Stimulated activated CD8-positive, alpha-beta memory T cell treated with anti-CD3 and anti-CD28 coated beads, Interleukin-7, amount 100 ng/mL, for 48 hours (primary cell): Measurements from ENCODE around the gene PRR20G.

Experiments used
- DNase-seq, 2 donors: peaks; one replicate each; pipeline ENCODE4 v3.0.0-alpha.2; 2020; ENCODE audit warnings: low read depth in 1 of 2; ENCODE audit errors: extremely low read depth in 1 of 2

PRR20G gene

DNA sequence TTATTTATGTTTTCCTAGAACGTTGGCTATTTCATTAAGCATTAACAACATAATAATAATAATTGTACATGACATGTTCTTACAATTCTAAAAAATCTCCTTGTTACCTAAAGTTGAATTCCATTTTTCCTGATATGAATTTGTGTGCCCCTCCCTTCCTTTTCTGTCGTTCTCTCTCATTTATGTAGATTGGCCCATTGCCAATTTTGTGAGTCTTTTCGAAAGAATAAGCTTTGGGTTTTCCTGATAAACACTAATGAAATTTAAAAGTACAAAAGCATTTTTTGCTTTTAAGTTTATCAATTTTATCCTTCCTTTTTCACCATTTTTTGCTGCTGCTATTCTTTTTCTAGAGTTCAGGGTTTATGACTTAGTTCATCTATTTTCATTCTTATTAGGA, 50.0 kb downstream of the PRR20G start:
- no peak for DNase-seq

DNA sequence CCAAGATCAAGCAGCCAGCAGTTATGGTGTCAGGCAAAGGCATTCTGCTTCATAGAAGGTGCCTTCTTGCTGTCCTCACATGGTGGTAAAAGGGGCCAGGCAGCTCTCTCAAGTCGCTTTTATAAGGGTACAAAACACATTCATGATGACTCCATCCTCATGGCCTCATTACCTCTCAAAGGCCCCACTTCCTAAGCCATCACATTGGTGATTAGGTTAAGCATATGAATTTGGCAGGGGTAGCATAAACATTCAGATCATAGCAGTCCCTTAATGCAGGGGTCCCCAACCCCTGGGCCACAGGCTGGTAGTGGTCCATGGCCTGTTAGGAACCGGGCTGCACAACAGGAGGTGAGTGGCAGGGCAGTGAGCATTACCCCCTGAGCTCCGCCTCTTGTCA, 52.1 kb downstream of the PRR20G start:
- DNase-seq, result no peak

DNA sequence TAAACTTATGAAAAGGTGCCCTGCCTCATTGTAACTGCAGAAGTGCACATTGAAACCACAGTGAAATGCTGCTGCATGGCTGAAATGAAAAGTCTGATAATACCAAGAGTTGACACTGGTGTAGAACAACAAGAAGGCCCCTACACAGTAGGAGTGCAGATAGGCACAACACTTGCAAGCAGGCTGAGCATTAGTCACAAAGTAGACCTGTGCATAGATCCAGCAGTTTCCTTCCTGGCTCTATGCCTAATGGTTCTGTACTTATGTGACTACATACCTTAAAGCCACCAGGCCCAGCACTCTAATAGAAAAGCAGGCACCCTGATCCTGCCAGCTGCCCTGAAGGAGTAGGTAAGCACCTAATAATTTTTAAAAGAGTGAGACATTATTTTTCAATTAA, 53.1 kb downstream of the PRR20G start:
- DNase-seq, result no peak
